HG03378 (cell line): ENCODE data around the gene GLRA3.
"Not testable (repeated sequence)": the region's sequence is repeated elsewhere in the genome, so short reads cannot be mapped to it uniquely, and the experiment has no call there.

Experiments used
- ATAC-seq: cut with Tn5 transposase; IDR thresholded peaks from one replicate; pipeline ENCODE4 v1.9.1; 2021; ENCODE audit warnings: mild to moderate bottlenecking, moderate library complexity; ENCODE audit not compliant: unreplicated experiment

Gene GLRA3

DNA sequence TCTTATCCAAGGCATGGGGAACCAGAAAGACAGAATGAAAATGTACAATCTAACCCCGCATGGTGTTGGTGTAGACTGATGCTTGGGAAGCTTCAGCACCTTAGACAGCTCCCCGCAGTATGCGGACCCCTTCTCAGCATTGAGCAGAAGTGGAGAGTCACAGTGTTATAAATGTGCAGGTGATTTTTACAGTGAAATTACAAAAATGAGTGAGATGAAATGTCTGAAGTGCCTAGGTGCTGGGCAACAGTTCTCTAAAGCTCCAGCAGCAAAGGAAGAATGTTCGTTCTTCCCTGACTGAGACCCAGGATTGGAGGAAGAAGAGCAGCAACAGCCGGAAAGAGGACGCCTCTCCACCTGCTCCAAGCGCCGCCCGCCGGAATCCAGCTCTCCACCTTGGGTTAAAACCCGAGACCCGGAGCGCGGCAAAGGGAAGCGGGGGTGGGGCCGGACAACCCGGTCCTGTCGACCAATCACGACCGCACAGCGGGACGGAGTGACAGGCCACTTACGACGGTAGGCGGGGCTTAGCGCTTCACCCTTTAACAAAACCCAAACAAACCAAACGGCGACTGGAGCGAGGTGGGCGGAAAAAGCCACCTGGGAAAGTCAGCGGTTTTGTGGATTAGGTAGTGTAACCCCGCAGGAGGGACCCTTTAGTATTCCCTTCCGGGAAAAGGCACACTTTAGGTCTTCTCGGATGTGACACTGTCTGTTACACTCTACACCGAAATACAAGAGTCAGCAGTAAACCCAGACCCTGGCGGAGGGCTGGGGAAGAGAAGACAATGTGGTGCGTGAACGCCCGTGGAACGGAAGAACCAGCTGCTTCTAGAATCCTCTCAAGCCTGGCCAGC lies at the start of gene GLRA3:
Gene GLRA3, minus strand, starts transcription at position 403 of the 857 bp plus-strand sequence. CDS start 436 bp downstream, outside the sequence.
- no peak for ATAC-seq

DNA sequence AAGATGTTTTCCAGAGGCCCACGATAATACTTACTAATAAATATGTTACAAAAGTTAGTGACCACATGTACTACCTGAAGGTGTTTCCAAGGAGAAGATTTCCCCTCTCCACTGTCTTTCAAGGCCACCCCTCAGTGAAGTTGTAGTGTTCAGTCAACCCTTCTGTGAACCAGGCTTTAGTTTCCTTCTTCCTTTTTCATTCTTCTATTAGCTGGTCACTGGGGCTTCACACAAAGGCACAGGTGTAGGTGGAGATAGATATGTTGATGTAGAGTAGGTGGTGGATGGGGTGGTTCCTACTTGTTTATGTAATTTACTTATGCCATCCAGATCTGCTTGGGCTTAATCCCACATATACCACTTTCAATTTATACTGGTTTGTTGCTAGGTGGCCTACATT lies 45.9 kb upstream of the GLRA3 start:
- no peak for ATAC-seq

DNA sequence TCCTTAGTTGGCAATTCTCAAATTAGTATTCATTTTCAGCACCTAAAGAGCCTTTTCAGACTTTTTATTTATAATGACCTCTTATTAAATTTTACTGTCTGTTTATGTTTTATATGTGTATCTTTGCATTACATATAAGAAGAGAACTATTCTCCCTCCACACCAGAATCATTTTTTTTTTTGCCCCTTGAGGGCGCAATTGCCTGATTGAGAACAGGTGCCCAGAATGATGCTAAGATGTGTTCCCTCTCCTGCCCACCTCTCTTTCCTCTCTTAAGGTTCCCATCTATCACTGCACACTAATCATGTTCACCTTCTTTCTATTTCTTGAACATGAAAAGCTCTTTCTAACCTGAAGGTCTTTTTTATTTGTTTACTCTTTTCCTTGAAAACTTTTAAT lies 44.9 kb upstream of the GLRA3 start:
- ATAC-seq = no peak

DNA sequence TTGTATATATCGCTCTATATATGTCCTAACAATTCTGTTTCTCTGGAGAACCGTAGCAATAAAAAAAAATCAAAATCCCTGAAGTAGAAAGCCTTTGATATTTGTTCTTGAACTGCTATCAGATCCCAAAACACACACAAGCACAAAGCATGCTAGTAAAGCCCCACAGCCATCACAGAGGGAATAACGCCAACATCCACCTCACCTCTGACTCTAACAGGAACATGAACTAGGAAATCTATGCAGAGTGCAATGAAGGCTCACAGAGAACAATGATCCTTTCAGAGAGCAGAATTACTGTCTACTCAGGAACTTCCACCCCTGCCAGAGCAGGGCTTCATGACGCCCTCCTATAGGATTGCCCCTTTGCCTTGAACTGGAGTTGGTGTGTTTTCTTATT lies 44.1 kb upstream of the GLRA3 start:
- ATAC-seq = not testable (repeated sequence)

DNA sequence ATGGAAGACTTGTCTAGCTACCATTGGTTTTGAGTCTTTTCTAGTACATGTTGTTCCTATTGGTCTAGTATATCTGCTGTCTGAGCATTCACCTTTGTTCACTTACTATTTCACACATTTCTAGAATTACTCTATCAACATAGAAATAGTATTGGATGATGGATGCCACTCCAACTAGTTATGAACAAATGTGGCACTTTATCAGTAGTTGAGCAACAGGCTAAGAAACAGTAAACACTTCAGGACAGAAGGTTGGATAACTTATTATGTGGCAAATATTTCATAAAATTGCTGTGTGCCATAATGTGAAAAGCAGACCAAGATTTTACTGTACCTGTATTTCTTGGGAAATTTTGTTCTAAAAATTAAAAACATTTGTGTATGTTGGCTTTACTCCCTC lies 42.4 kb upstream of the GLRA3 start:
- ATAC-seq = no peak

DNA sequence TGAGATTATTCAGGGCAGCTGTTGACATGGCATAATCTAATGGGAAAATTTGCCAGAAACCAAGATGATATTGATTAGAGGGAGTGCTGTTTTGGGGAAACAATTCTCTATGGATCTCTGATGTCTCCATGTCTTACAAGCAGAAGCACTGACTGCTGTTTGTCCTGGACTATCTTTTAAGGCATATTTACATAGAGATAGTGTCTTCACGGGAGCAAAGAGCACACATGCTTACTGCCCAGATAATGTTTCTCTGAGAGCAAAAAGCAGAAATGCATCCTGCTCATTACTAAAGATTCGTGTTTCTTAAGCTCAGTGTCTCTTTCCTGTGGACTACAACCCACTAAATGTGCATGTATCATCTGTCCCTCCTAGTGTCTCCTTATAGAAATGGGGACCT lies 41.3 kb upstream of the GLRA3 start:
- no peak for ATAC-seq

DNA sequence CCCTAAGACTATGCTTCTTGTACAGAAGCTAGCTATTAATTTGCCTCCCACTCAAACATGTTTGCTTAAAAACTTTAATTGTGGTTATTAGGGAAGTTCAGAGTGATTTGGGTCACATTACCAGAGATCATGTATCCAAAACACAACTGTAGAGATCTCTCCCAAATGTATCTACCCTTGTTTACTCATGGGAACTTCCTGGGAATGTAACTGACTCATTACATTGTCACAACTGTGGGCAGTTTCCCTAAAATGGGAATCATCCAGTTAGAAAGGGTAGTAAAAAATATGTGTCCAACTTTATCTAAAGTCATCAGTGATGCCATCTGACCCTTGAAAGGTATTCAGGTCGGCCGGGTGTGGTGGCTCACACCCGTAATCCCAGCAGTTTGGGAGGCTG lies 40.3 kb upstream of the GLRA3 start:
- no peak for ATAC-seq

DNA sequence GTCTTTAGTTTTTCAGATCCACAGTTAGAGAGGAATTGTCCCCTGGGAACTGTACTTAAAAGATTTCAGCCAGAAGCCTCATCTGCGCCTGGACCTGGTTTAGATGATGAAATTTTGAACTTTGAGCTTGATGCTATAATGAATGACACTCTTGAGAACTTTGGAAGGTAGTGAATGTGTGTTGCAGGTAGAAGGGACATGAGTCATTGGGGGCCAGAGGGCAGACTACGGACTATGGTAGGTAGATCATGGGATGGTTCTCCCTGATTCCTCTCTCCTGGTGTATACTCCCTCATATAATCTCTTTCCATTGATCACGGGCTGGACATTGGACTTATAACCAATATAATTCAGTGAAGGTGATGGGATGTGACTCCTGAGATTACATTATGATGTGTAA lies 38.9 kb upstream of the GLRA3 start:
- no peak for ATAC-seq

DNA sequence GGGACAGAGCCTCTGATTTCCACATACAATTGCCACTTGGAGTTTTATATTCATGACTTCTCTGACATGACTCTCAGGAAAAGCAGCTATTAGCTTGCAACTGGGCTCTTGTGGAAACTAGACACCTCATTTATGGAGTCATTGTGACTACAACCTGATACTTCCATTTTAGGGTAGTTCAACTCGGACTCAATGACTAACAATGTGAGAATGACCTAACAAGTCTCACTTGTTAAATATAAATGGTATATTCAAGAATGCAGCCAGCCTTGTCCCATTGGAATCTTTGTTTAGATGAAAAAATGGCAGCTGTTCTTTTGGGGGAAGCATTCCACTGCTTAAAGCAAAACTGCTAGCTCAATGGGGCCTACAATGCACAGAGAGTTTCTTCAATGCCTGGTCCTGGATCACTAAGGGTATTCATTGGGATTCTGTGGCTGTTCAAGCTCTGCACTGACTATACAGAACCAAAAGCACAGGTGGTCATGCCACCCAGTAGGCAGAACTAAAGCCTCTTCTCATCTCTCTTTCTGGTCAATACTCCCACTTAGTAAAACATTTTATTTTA lies 36.5 kb upstream of the GLRA3 start:
- no peak for ATAC-seq

DNA sequence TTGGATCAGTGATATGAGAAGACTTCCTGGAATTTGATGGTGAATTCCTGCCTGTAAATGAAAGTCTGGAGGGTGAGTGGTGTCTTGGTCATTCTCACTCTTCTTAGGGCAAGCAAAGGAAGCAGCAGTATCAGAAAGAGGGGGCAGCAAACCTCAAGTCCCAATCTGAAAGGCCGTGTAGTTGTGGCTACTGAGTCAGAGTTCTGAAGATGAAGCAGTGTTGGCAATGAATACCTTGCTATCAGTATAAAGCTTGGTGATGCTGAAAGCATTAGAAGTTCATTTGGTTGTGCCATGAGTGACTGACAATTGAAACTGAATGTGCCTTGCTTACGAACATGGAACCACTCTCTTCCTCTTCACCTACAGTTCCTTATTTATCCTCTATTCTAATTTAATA lies 35.0 kb upstream of the GLRA3 start:
- no peak for ATAC-seq

DNA sequence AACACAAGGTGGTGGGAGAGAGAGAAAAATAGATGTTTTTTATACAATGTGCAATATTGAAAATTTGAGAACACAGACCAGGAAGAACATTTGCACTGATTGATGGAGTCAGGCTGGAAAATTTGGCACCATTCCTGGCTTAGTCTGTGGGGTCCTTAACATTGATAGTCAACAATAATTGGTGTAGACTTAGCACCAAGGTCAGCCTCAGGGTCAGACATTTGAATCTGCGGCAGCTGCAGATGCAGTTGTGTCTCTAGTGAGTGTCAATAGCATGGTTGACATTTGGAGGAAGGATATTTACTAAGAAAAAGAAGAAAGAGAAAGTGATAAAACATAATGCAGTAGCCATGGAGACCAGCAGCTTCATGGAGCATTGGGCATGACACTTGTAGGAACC lies 31.5 kb upstream of the GLRA3 start:
- ATAC-seq = no peak

DNA sequence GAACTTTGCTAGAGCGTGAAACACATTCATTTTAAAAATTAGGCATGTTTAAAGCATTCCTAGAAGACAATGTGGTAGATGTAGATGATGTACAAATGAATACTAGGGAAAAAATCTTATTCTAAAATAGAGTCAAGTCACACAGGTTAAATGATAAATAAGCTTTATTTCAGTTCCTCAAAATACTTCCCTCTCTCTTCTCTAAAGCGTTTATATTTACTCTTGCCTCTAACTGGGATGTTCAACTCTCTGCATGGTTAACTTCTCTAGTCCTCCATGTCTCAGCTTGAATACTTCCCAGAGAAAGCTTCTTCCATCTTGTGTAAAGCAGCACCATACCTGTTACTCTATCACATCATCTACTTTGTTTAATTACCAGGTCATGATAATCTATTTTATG lies 30.9 kb upstream of the GLRA3 start:
- no peak for ATAC-seq

DNA sequence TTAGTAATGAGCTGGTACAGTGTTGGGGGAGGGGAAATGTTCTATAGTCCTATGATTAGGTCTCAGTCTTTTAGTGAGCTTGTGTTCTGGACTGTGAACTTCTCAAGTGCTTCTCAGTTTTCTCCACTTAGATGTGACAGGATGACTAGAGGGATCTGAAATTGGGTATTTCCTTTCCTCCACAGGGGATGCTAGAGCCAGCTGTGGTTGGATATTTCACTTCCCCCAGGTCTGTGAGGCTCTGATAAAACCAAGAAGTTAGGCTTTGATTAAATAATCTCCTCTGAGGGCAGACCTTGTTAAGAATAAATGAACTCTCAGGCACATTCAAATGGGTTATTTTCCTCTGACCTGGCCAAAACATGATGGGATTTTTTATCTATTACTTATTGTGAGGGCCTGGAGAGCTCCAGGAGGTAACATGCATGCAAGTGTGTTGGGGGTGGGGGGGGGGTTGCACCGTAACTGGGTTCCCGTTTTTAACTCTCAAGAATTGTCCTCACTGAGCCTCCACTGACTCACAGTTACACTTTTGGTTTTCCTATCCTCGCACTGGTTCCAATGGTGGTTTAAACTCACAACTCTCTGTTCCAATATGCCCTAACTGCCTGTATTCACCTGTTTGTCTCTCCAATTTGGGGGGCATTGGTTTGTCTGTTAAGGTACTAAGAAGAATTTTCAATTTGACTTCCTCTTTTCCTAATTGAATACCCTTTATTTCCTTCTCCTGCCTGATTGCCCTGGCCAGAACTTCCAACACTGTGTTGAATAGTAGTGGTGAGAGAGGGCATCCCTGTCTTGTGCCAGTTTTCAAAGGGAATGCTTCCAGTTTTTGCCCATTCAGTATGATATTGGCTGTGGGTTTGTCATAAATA lies 28.1 kb upstream of the GLRA3 start:
- ATAC-seq = no peak

DNA sequence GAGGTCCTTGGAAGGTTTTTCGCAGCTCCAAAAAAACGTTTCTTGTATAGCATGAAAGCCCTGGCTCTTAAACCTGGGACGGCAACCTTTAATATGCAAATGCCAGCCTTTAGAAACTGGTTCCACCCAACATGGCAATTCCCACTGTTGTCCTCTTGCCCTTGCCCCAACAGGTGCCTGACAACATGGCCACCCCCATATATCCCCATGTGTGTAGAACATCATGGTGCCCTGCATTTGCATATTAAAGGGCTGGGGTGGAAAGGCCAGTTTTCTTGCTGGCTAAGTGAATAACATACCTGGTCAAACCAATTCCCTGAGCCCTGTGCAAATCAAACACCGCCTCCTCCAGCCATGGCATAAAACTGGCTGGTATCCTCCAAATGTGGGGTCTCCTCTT lies 26.0 kb upstream of the GLRA3 start:
- no peak for ATAC-seq

DNA sequence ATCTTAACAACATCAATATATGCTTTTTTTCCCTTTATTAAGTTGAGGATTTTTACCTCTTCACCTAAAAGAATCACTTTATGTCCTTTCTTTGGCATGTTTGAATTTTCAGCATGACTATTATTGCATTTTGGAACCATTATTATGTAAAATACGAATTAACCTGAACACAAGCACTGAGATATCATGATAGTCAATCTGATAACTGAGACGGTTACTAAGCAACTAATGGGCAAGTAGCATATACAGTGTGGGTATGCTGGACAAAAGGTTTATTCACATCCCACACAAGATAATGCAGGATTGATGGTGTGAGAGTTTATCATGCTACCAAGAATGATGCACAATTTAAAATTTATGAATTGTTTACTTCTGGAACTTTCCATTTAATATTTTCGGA lies 24.6 kb upstream of the GLRA3 start:
- ATAC-seq = no peak

DNA sequence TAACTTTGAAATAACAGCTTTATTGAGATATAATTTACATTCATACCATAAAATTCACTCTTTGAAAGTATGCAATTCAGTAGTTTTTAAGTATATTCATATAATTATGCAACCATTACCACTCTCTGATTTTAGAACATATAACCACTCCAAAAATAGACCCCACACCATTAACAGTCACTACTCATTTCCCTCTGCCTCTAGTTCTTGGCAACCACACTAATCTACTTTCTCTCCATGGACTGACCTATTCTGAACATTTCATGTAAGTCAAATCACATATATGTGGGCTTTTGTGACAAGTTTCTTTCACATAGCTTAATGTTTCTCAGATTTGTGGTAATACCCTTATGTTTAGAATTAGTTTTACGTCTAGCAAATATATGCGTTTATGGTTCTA lies 19.5 kb upstream of the GLRA3 start:
- no peak for ATAC-seq

DNA sequence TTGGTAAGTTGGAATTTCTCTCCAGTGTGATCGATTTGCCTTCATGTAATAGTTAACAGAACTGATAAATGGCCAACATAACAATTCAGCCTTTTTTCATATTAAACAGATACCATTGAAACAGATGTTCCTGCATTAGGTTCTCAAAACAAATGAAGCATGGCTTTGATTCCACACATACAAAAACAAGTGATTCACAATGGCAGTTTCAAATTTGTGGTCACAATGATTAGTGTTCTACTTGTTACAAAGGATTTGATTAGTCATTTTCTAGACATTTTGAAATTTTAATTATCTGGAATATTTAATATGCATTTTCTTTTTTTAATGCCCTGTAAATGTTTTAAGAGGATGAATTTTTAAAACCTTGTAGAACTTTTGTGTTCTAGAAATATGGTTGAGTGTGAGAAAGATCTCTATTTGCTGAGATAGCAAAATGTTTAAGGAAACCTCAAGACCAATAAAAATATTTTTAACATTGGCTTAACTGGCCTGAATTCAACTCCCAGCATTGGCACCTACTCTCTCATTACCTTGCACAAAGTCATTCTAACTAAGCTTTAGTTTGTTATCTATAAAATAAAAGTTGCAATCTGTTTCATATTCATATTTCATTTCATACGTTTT lies 18.9 kb upstream of the GLRA3 start:
- ATAC-seq = no peak

DNA sequence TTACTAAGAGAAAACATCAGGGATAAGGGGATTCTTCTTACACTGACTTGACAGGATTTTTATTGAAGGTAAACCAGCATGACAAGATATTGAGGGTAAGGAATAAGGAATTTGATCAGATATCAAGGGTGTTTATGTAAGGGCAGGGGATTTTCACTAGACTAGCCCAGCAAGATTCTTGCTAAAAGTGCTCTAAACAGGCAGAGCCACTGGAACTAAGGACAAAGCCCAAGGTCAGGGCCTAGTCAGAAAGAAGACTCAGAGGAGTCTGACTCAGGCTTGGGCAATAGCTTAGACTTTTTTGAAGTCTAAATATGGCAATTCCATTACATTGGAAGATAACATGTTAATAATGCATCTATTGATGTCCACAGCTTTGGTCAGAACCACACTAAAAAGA lies 6.5 kb upstream of the GLRA3 start:
- no peak for ATAC-seq

DNA sequence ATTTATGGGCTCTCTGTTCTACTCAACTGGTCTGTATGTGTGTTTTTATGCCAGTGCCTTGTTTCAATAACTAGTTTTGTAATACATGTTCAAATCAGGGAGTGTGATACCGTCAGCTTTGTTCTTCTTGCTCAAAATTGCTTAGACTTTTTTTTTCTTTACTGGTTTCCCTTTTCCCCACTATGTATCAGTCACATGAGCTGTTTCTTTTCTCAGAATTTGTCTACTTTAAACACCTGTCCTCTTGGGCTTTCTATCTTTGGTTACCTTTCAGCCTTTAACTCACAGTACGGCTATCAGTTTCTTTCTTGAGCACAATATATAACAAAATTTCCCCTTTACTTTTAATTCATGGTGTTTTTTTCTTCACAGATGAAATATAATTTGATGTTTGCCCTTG lies 5.4 kb upstream of the GLRA3 start:
- no peak for ATAC-seq

DNA sequence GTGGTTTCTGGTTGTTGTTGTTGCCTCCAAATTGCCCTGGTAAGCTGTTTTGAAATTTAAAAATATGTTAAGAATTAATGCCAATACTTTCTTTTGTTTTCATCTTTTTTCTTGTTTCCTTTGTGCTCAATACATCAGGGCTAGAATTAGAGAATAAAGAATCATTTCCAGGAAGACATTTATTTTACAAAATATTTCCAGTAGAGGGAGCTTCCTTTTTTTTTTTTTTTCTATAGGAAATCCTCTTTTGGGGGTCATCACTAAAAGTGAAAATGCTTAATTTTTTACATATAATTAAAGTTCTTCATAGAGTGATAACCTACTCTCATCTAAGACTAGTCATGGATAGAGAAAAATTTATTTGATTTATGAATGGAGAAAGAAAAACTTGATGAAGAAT lies 2.4 kb downstream of the GLRA3 start:
- ATAC-seq = no peak

DNA sequence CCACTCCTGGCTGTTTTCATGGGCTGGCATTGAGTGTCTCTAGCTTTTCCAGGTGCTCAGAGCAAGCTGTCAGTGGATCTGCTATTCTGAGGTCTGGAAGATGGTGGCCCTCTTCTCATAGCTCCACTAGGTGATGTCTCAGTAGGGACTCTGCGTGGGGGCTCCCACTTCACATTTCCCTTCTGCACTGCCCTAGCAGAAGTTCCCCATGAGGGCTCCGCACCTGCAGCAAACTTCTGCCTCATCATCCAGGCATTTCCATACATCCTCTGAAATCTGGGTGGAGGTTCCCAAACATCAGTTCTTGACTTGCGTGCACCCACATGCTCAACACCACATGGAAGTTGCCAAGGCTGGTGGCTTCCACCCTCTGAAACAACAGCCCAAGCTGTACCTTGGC lies 13.8 kb downstream of the GLRA3 start:
- no peak for ATAC-seq
